Stomach smooth muscle (tissue), 2 donors: ENCODE measurements around the gene NPTX2.
A peak's percentile ranks its signal among the peaks of the same experiment; 100 is the strongest.

Source experiments
- H3K27ac ChIP-seq: one replicate; pipeline ENCODE4 v1.7.0; 2013; ENCODE audit warnings: mild to moderate bottlenecking, low read length, inconsistent platforms
- H3K27me3 ChIP-seq, 2 donors: one replicate each; pipeline ENCODE4 v1.7.0; 2013; ENCODE audit warnings: low read length in 2 of 2; ENCODE audit not compliant: insufficient read depth in 2 of 2, control insufficient read depth in 1 of 2
- H3K36me3 ChIP-seq, 2 donors: one replicate each; pipeline ENCODE4 v1.7.0; 2013; ENCODE audit warnings: low read length in 2 of 2; ENCODE audit not compliant: control insufficient read depth in 2 of 2, insufficient read depth in 2 of 2
- H3K4me1 ChIP-seq: one replicate; pipeline ENCODE4 v1.7.0; 2013; ENCODE audit warnings: low read length; ENCODE audit not compliant: control insufficient read depth, insufficient read depth
- H3K4me3 ChIP-seq, 2 donors: one replicate each; pipeline ENCODE4 v1.7.0; 2013; ENCODE audit warnings: low read length in 2 of 2
- H3K9ac ChIP-seq, 2 donors: one replicate each; pipeline ENCODE4 v1.7.0; 2013; ENCODE audit warnings: low read length in 2 of 2, mild to moderate bottlenecking in 1 of 2
- H3K9me3 ChIP-seq, 2 donors: one replicate each; pipeline ENCODE4 v1.7.0; 2013; ENCODE audit warnings: low read length in 2 of 2; ENCODE audit not compliant: control insufficient read depth in 2 of 2
- donor health status: healthy.
- donor health status: Pancreatic carcinoma.

NPTX2 gene

DNA sequence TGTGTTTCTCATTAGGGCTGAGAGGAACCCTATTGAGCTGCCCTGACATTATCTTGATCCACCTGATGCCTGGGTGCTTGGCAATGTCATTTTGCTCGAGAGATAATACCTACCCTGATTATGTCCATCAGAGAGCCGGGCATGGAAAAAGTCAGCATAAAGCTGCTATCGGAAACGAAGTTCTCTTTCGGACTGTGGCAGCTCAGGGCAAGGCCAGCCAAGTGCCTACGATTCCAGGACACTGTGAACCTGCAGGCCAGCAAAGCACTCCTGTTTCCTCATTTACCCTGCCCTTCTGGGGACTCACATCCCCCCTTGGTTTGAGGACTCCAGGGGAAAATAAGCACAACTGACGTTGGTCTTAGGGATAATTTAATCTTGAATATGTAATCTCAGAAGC is 25.2 kb upstream of the NPTX2 start:
- Histone ChIP-seq H3K27me3 (peaks cover 3 to 5% of the 10 kb centered on the region in 2 donors), H3K4me3 (no peak overlapping the region), H3K9ac (no peak overlapping the region), H3K4me1 (no peaks in the 10 kb centered on the region), H3K27ac (no peak overlapping the region), H3K36me3 (no peaks in the 10 kb centered on the region), H3K9me3 (no peaks in the 10 kb centered on the region)

GRCh38 chr7:98594348-98594747 is 22.7 kb upstream of the NPTX2 start:
- no peaks in the 10 kb centered on the region for H3K9me3 ChIP-seq
- H3K27me3 ChIP-seq: peaks cover 3 to 5% of the 10 kb centered on the region in 2 donors
- H3K36me3 ChIP-seq: no peaks in the 10 kb centered on the region
- no peak overlapping the region for H3K27ac ChIP-seq
- H3K9ac ChIP-seq: no peak overlapping the region
- no peak overlapping the region for H3K4me3 ChIP-seq
- no peaks in the 10 kb centered on the region for H3K4me1 ChIP-seq

DNA sequence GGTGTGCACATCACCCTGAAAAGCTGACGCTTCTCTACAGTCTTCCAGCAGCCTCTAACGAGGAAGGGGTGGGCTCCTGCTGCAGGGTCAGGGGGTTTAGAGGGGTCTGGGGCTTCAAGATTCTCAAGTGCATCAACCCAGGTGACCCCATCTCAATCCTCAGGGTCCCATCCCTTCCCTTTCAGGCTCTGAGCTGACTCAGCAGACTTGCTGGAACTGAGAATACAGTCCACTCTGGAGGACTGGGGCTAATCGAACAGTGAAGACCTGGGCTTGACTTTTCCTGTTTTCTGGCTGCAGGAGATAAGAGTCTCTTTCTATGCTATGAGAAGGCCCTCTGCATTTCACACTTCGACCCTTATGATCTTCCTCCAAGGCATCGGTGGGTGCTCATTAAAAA is 22.3 kb upstream of the NPTX2 start:
- Histone ChIP-seq H3K27ac (no peak overlapping the region), H3K36me3 (no peaks in the 10 kb centered on the region), H3K9me3 (no peaks in the 10 kb centered on the region), H3K27me3 (peaks cover 3 to 5% of the 10 kb centered on the region in 2 donors), H3K4me3 (no peak overlapping the region), H3K9ac (no peak overlapping the region), H3K4me1 (no peaks in the 10 kb centered on the region)

DNA sequence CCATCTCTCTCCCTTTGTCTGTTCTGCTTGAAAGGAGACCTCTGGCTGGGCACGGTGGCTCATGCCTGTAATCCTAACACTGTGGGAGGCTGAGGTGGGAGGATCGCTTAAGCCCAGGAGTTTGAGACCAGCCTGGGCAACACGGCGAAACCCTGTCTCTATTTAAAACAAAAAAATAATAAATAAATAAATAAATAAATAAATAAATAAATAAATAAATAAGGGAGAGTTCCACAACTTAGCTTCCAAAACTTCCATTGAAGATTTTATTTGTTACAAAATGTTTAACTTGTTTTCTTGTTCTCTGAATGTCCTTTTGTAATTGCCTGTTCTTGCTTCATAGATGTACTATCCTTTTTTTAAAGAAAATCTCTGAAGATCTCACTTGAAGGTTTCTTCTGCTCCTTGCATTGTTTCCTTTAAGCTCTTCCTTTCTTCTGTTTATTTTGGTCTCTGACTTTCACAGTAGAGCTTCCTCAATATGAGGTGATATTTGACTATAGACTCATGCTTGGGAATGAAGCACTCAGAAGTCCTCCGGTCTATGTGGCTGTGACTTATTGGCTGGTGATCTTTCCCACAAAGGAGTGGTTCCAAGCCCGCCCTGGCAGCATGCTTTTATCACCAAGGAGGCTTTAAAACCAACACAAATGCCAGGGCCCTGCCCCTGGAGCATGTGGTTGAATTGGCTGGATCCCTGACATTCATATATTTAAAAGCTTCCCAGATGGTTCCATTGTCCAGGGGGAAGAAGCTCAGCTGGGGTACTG is 18.1 kb upstream of the NPTX2 start:
- H3K4me3 ChIP-seq: no peak overlapping the region
- H3K9ac ChIP-seq: no peak overlapping the region
- H3K9me3 ChIP-seq: no peaks in the 10 kb centered on the region
- no peaks in the 10 kb centered on the region for H3K4me1 ChIP-seq
- H3K27me3 ChIP-seq: no peaks in the 10 kb centered on the region
- H3K36me3 ChIP-seq: no peaks in the 10 kb centered on the region
- H3K27ac ChIP-seq: no peak overlapping the region

DNA sequence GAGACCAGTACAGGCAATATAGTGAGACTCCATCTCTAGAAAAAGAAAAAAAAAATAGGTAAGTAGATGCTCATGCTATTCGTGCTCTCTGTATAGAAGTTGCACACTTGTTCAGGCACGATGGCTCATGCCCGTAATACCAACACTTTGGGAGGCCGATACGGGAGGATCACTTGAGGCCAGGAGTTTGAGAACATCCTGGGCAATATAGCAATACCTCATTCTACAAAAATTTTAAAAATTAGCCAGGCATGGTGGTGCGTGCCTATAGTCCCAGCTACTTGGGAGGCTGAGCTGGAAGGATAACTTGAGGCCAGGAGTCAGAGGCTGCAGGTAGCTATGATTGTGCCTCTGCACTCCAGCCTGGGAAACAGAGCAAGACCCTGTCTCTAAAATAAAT is 17.2 kb upstream of the NPTX2 start:
- Histone ChIP-seq H3K9me3 (no peaks in the 10 kb centered on the region), H3K27ac (no peak overlapping the region), H3K9ac (no peak overlapping the region), H3K27me3 (no peaks in the 10 kb centered on the region), H3K36me3 (no peaks in the 10 kb centered on the region), H3K4me3 (no peak overlapping the region), H3K4me1 (no peaks in the 10 kb centered on the region)

DNA sequence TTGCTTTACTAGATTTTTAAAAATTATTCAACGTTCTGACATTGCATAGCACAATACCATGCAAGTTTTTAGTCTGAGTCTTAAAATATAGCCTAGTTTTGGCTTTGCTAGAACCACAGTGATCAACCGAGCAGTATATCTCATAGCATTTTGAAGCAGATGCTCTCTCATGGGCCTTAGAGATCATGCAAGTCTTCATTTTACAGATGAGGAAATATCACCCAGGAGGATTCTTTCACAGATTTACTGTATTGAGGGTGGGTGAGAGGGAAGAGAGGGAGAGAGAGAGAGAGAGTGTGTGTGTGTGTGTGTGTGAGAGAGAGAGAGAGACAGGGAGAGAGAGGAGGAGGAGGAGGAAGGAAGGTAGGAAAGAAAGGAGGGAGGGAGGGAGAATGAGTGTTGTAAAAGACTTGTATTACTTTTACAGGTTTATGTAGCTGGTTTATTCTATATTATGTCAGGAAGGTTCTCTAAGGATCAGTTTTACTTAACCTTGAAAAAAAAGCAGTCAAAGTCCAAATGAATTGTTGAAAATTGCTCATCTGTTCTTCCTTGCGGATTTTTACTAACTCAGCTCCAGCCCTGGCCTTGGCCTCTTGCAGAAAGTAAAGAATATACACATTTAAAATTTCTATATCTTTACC is 14.2 kb upstream of the NPTX2 start:
- Histone ChIP-seq H3K27me3 (no peaks in the 10 kb centered on the region), H3K4me3 (no peak overlapping the region), H3K36me3 (no peaks in the 10 kb centered on the region), H3K9me3 (no peaks in the 10 kb centered on the region), H3K9ac (no peak overlapping the region), H3K4me1 (no peaks in the 10 kb centered on the region), H3K27ac (no peak overlapping the region)

- H3K9me3 ChIP-seq: no peaks in the 10 kb centered on the region
Measured at GRCh38 chr7:98603399-98603788, 13.7 kb upstream of the NPTX2 start.

DNA sequence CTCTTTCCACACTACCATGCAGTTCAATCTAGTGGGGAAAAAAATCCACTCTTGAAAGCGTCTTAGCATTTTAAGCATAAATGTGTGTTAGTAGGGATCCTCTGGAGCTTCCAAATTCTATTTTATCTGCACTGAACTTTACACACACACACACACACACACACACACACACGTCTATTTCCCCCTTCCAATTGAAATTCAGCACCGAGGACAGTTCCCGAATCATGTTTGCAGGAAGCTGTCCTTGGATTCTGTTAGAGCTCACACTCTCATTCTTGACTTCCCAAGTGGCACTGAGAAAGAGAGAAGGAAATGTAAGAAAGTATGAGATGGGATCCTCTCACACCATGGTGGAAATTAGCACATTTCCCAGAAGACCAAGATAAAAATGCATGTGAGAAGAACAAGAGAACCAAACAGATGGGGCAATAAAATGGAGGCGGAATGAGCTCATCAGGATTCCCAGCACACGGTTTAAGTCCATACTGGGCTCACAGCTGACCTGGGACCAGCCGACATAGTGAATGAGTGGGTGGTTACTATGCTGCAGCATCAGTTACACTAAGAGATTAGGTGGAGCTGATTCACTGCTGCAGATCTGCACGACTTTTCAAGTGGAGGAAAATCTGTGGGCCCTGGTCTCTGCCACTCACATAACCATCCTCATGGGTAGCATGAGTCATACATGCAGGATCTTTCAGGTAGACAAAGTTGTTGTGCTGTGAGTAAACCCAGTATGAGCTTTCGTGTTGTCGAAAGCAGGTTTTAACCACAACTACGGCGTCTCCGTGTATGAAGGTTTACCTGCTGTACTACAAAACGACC is 3.3 kb upstream of the NPTX2 start:
- Histone ChIP-seq H3K4me3 (no peak overlapping the region), H3K4me1 (peaks cover 14% of the 10 kb centered on the region), H3K27ac (no peak overlapping the region), H3K9ac (no peak overlapping the region), H3K9me3 (no peaks in the 10 kb centered on the region), H3K36me3 (no peaks in the 10 kb centered on the region), H3K27me3 (peaks cover 6 to 18% of the 10 kb centered on the region in 2 donors)

More at GRCh38 chr7:98603399-98603788, 13.7 kb upstream of the NPTX2 start:
- Histone ChIP-seq H3K9ac (no peak overlapping the region), H3K36me3 (no peaks in the 10 kb centered on the region), H3K4me3 (no peak overlapping the region), H3K4me1 (no peaks in the 10 kb centered on the region), H3K27me3 (no peaks in the 10 kb centered on the region), H3K27ac (no peak overlapping the region)

DNA sequence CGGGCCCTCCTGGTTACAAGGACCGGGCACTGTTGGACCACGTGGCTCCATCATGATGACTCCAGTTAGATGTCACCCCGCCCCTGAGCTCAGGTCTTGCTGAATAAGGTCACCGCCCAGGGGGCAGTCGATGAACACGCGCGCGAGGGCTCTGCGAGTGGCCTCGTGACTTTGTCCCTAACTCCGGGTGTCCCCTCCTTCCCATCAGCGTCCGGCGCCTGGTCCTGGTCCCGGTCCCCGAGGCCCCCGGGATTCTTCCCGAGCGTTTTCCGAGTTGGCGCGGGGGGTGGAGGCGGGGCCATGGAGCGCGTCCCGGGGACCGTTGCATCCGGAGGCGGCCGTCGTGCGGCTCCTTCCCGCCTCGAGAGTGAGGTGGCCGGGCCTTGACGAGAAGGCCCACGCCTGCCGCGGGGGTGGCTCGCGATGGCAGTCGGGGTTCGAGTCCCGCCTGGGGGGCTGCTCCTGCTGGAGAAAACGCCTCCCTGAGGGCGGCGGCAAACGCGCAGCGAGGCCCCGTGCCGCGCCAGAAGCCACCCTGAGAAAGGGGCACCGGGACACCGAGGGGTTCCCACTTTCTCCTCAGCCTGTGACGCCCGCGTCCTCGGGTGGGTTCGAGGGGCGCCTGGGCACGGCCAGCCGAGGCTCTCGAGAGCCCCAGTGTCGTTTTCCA is 569 bp upstream of the NPTX2 start:
- Histone ChIP-seq H3K9me3 (no peaks in the 10 kb centered on the region), H3K4me1 (peaks cover 21% of the 10 kb centered on the region), H3K9ac (no peak overlapping the region), H3K36me3 (no peaks in the 10 kb centered on the region), H3K4me3 (peak overlapping the region in 1 of 2 donors; percentile 58), H3K27me3 (peaks cover 11 to 34% of the 10 kb centered on the region in 2 donors), H3K27ac (no peak overlapping the region)

- no peaks in the 10 kb centered on the region for H3K36me3 ChIP-seq
- H3K27ac ChIP-seq: no peak overlapping the region
- H3K9me3 ChIP-seq: no peaks in the 10 kb centered on the region
- H3K9ac ChIP-seq: no peak overlapping the region
- peaks cover 21% of the 10 kb centered on the region for H3K4me1 ChIP-seq
- H3K4me3 ChIP-seq: peak overlapping the region; percentile 31 to 58
- H3K27me3 ChIP-seq: peaks cover 13 to 34% of the 10 kb centered on the region in 2 donors
Measured at GRCh38 chr7:98617960-98618418, 904 bp downstream of the NPTX2 start.
